Measurements from ENCODE around the gene KIAA1217.
"Not testable (repeated sequence)": the region's sequence is repeated elsewhere in the genome, so short reads cannot be mapped to it uniquely, and the experiment has no call there.

The KIAA1217 gene

DNA sequence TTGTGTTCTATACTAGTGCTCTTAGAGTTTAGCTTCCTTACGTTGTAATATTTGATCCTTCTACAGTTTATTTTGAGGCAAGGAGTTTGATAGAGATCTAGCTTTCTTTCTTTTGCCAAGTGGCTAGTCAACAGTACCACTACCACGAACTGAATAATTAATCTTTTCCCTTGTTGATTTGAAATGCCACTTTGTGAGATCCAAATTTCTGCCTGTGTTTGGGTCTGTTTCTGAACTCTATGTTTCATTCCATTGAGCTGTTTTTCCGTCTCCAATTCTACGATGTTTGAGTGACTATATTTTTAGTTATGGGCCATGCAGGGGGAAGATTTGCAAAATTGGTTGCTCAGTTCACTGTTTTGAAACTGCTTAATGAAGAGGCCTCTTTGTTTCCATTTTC is 134.7 kb downstream of the KIAA1217 start:
- no peak overlapping the region for H3K4me3 ChIP-seq (ENCODE audit: low read depth, low read length)

DNA sequence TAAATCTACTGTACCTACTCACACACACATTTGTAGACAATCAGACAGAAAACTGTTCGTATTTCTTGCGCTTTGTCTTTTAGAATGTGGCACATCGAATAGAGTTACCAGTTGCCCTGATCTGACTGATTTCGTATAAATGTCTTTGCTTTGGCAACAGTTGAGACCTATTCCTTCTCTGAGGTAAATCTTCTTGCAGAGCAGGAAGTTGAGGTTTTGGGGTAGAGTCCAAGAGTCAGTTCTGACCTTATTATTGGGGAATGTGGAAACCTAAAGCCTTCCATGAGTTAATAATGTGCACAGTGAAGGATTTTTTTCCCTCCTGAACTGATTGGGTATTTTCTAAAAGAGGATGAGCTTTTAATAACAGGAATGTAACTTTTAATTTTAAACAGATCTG is 135.3 kb downstream of the KIAA1217 start:
- TF ChIP-seq, protein P1, sequence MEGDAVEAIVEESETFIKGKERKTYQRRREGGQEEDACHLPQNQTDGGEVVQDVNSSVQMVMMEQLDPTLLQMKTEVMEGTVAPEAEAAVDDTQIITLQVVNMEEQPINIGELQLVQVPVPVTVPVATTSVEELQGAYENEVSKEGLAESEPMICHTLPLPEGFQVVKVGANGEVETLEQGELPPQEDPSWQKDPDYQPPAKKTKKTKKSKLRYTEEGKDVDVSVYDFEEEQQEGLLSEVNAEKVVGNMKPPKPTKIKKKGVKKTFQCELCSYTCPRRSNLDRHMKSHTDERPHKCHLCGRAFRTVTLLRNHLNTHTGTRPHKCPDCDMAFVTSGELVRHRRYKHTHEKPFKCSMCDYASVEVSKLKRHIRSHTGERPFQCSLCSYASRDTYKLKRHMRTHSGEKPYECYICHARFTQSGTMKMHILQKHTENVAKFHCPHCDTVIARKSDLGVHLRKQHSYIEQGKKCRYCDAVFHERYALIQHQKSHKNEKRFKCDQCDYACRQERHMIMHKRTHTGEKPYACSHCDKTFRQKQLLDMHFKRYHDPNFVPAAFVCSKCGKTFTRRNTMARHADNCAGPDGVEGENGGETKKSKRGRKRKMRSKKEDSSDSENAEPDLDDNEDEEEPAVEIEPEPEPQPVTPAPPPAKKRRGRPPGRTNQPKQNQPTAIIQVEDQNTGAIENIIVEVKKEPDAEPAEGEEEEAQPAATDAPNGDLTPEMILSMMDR (IDR thresholded peaks at IDR 0.05; ENCODE audit: borderline replicate concordance, insufficient read depth, low read depth, low read length), result no peak
- no peak overlapping the region for H3K4me3 ChIP-seq (ENCODE audit: low read depth, low read length)

More for the DNA sequence above, 134.7 kb downstream of the KIAA1217 start:
- TF ChIP-seq, protein P1 (IDR thresholded peaks at IDR 0.05; ENCODE audit: borderline replicate concordance, insufficient read depth, low read depth, low read length), result no peak

DNA sequence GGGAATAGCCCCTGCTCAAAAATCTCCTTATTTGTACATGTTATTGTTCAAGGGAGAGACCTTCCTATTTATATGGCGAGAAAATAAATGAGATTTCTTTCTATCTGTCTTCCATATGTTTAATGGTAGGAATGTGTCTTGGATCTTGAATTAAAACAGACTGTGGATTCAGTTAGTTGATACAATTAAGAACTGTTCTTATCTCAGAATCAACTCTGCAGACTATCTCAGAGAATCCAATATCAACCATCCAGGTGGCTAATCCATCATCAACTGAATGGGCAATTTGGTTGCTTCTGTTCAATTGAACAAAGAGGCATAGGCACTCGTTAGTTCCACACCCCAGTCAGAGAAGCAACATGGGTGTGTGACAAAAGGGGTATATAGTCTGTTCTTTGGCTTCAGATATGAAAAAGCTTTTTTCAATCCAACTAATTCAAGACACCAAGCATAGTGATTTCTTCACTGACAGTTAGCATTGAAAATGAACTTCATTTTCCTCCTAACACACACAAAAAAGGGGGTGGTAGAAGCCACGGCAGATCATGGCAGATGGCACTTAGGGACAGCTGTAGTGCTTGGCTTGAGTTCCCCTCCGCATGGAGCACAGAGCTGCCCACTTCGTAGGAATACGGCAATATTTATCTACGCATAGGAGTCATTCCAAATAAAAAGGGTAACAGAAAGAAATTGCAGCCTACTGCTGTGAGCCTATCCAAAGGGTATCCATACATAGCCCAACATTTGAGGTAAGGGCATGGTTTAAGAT is 135.9 kb downstream of the KIAA1217 start:
- no peak overlapping the region for H3K4me3 ChIP-seq (ENCODE audit: low read depth, low read length)
- TF ChIP-seq, protein P1 (IDR thresholded peaks at IDR 0.05; ENCODE audit: borderline replicate concordance, insufficient read depth, low read depth, low read length), result no peak

DNA sequence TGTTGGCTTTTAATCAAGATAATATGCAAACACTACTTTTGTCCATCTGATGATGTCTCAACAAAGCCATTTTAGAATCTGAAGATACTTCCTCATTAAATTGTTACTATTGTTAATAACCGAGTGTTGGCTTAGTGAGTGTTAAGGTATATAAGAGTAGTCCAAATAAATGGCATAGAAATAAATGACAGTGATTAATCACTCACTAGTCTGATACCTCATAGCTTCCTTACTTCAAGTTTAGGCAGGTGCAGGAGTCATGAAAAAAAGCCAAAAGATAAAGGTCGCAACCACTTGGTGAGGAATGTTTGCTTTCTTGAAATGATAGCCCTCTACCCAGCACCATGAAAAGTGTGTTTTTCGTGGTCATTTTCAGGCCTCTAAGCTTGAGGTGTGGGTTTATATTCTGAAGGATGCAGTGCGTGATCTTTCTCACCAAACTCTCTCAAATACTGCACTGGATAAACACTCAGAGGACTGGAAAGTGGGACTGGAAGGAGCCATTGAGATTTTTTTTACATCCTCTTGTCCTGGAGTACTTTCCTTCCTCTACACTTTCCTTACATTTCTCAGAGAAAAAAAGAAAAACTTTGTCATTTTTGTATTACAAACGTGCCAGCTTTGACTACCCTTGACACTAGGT is 138.1 kb downstream of the KIAA1217 start:
- TF ChIP-seq, protein P1 (IDR thresholded peaks at IDR 0.05; ENCODE audit: borderline replicate concordance, insufficient read depth, low read depth, low read length), result no peak
- H3K4me3 ChIP-seq (ENCODE audit: low read depth, low read length), result no peak overlapping the region

DNA sequence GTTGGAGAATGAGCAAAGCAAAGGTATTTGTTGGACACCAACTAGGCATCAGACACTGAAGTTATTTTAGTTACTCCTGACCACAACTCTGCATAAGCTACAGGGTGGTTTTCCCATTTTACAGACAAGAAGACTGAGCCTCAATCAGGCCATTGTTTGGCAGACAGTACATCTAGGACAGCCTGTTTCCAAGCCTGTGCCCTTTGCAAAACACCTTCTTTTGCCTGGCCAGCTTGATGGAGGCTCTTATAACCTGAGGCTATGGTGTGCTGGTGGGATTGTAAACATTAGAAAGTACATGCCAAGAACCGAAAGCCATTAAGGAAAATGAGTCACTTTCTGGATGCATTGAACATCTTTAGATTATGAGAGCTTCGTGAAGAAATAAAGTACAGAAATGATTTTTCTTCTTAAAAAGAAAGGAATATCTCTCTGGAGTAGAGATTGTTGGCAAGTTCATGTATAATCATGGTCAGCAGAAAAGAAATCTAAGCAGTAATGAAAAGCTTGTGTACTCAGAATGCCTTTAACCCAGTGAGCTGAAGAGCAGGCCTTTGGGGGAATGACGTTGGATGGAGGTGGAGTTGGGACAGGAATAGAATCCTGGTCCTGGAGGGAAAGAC is 140.6 kb downstream of the KIAA1217 start:
- no peak overlapping the region for H3K4me3 ChIP-seq (ENCODE audit: low read depth, low read length)
- TF ChIP-seq, protein P1 (IDR thresholded peaks at IDR 0.05; ENCODE audit: borderline replicate concordance, insufficient read depth, low read depth, low read length), result no peak

DNA sequence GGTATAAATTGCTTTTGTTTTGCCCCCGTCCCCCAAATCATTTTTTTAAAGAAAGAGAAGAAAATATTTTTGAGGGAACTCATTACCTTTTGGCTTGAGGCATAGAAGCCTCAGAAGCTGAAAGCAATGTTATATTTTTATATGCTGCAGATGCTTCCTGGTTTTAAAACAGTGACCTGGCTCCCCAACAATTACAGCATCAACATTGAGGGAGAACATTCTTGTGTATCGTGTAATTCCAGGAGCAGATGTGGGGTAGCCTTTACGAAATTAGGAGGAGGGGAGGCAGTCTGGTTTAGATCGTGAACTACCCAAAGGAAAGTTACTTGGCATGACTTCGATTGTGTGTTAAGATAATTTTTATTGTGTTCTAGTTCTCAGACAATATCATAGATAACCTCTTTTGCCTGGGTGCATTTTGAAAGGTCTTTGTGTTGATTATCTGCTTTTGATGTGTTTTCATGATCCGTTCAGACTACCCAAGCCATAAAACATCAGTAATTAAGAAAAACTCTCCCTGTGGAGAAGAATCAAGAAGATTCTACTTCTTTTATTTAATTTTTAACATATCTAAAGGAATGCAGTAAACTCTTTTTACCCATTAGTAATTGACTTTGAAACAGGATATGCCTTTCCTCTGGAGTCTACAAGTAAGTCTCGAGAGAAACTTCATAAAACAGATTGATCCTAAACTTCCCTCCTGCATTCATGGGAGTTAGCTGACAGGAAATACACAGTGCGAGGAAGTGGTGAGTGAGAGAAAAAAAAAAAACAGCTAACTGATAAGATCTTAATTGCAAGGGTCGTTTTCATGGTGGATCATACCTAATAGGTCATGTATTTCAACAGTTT is 141.4 kb downstream of the KIAA1217 start:
- H3K4me3 ChIP-seq (ENCODE audit: low read depth, low read length), result no peak overlapping the region
- TF ChIP-seq, protein P1 (IDR thresholded peaks at IDR 0.05; ENCODE audit: borderline replicate concordance, insufficient read depth, low read depth, low read length), result no peak

DNA sequence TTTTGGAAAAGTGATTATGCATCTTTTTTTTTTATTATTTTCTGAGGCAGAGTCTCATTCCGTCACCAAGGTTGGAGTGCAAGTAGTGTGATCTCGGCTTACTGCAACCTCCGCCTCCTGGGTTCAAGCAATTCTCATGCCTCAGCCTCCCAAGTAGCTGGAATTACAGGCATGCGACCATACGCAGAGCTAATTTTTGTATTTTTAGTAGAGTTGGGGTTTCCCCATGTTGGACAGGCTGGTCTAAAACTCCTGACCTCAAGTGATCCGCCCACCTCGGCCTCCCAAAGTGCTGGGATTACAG is 141.9 kb downstream of the KIAA1217 start:
- H3K4me3 ChIP-seq (ENCODE audit: low read depth, low read length), result not testable (repeated sequence)

All from GM12875 (cell line).